Measurements from ENCODE around the gene NOL9. TPM values are rescaled to one million over a fixed set of nuclear protein-coding genes. Genes with fewer than 3 reads are reported as not detected.

The NOL9 gene
- 23.2 and 46.2 TPM in 2 replicates for total RNA-seq

DNA sequence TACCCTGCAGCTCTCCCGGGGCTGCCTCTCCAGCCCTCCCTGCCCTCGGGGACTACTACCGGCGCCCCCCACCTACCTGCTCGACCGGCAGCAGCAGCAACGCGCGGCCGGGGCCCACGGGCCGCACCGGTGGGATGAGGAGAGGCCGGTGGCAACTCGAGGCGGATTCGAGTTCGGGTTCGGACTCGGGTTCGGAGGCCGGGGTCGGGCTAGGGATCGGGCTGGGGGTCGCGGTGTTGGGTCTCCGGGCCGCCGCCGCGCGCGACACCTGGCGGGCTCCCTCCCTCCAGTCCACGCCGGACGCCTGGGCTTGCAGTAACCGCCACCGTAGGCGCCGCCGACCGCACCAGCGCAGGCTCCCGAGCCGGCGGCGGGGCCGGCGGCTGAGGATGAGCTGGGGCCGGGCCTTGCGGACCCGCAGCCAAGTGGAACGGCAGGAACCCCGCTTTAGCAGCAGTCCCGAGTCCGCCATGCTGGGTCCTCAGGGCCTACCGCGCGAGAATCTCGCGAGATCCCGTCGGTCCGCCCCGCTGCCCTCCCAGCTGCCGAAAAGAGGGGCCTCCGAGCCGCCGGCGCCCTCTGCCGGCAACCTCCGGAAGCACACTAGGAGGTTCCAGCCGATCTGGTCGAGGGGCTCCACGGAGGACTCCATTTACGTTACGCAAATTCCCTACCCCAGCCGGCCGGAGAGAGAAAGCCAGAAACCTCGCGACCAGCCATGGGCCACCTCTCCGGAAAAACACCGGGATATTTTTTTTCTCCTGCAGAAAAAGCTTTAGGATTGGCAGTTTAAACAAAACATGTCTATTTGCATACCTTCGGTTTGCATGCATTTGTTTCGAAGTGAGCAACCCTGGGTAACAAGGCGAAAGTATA is at the start of gene NOL9:
TSS of gene NOL9 (minus strand) at position 483 of the 876 bp plus-strand sequence. CDS start at position 472, 11 bp downstream.

DNA sequence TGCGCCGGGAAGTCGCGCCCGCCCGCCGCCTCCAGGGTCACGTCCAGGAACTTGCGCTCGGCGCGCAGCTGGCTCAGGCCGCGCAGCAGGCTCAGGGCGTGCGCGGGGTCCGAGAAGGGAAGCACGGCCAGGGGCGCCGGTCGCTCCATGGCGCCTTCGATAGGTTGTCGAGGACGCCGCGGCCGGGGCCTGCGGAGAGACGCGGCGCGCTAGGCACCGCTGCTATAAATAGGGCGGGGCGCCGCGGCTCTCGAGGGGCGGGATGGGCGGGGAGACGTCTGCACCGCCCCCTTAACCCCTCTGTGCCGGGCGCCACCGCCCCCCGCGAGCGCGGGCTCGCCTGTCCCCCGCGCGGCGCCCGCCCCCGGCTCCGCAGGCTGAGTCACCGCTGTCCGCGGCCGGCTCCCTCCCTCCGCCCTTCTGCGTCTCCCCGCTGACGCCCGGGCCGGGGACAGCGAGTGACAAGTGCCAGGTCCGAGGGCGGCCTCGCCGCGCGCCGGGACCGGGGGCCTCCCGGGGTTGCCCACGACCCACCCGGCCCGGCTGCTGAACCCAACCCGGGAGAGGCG is 48.4 kb upstream of the NOL9 start, which contains the start of gene KLHL21:
TSS of gene KLHL21 (minus strand) at position 201 of the 569 bp plus-strand sequence. CDS start at position 149, 52 bp downstream.

DNA sequence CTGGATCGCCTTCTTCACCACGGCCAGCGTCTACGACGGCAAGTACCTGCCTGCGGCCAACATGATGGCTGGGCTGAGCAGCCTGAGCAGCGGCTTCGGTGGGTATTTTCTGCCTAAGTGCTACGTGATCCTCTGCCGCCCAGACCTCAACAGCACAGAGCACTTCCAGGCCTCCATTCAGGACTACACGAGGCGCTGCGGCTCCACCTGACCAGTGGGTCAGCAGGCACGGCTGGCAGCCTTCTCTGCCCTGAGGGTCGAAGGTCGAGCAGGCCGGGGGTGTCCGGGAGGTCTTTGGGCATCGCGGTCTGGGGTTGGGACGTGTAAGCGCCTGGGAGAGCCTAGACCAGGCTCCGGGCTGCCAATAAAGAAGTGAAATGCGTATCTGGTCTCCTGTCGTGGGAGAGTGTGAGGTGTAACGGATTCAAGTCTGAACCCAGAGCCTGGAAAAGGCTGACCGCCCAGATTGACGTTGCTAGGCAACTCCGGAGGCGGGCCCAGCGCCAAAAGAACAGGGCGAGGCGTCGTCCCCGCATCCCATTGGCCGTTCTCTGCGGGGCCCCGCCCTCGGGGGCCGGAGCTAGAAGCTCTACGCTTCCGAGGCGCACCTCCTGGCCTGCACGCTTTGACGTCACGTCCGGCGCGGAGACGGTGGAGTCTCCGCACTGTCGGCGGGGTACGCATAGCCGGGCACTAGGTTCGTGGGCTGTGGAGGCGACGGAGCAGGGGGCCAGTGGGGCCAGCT is 25.2 kb upstream of the NOL9 start, which contains the start of gene ZBTB48:
TSS of gene ZBTB48 (plus strand) at position 621 of the 745 bp plus-strand sequence. CDS start 616 bp downstream, outside the sequence.

DNA sequence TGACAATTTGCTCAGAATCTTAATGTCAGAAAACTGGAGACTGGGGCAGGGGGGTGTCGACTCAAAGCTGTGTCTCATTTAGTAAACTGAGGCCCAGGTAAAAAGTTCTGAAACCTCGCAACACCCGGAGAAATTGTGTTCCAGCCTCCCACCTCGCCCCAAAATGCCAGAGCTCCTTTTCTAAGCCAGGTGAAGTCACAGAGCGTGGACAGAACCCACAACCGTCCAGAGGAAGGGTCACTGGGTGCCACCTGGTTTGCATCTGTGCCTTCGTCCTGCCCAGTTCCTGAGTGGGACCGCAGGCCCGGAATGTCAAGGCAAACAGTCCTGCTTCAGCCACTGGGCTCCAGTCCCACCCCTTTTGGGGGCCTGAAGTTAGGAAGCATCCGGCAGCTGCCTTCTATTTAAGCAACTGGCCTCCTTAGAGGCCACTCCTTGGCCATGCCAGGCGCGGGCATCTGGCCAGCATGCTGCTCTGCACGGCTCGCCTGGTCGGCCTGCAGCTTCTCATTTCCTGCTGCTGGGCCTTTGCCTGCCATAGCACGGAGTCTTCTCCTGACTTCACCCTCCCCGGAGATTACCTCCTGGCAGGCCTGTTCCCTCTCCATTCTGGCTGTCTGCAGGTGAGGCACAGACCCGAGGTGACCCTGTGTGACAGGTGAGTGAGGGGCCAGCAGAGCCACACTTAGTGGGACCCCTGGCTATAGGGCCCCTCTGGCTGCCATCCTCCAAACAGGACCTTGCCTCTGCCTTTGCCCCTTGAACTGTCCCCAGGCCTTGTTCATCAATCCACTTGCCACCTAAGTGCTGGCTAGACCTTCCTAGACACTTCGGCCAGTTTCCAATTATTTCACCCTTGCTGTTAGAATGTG is 830 bp upstream of the NOL9 start, which contains the start of gene TAS1R1:
TSS of gene TAS1R1 (plus strand) at position 401 of the 872 bp plus-strand sequence. CDS start at position 468, 67 bp downstream.

DNA sequence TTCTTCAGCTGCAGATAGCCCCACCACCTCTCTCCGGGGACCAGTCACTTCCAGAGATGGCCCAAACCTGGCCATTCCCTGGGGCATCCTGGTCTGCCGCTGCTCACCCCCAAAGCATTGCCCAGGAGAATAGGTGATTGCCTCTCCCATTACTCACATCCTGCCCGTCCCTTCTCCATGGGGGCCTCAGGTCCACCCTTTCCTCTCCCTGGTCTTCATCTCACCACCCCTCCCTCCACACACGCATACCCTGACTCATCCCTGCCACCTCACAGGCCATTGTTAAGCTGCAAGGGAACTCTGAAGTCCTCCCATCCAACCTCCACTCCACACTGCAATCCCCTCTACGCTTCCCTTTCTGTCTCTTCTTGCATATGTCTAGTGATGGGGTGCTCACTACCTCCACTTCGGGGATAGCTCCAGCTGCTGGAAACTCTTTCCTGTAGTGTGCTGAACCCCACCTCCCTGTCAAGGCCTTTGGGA is 62.8 kb downstream of the NOL9 start, which contains the start of gene PLEKHG5:
TSS of gene PLEKHG5 (minus strand) at position 188 of the 483 bp plus-strand sequence. CDS start 14,096 bp downstream, outside the sequence.

Small RNA genes within 50 kb of the gene (small RNA-seq; reads per million reads assigned to genes)
- gene RNU6-731P (ENCODE audit: low replicate concordance), result not detected

Other genes with a start within 250 kb of the NOL9 start
- gene ACOT7, start 160.7 kb downstream of the NOL9 start, total RNA-seq, result 56.1 and 57.3 TPM in 2 replicates
- 0.14 and 0.22 TPM in 2 replicates for gene HES2, start 134.6 kb downstream of the NOL9 start, total RNA-seq
- under 0.01 TPM in 1 of 2 replicates, not detected in the other for gene ESPN, start 129.7 kb downstream of the NOL9 start, total RNA-seq
- gene TNFRSF25, start 88.3 kb downstream of the NOL9 start, total RNA-seq, result 1.4 and 1.5 TPM in 2 replicates
- gene PLEKHG5, start 62.8 kb downstream of the NOL9 start, total RNA-seq, result 2.8 and 7.2 TPM in 2 replicates
- under 0.01 and 0.14 TPM in 2 replicates for gene TAS1R1, start 794 bp upstream of the NOL9 start, total RNA-seq
- gene ZBTB48, start 25.5 kb upstream of the NOL9 start, total RNA-seq, result 11.5 and 14.4 TPM in 2 replicates
- 46.5 and 46.6 TPM in 2 replicates for gene KLHL21, start 48.4 kb upstream of the NOL9 start, total RNA-seq
- 12.0 and 12.5 TPM in 2 replicates for gene PHF13, start 59.2 kb upstream of the NOL9 start, total RNA-seq
- gene THAP3, start 70.4 kb upstream of the NOL9 start, total RNA-seq, result 11.5 and 16.4 TPM in 2 replicates
- gene DNAJC11, start 147.3 kb upstream of the NOL9 start, total RNA-seq, result 40.7 and 43.8 TPM in 2 replicates
- 38.5 and 49.7 TPM in 2 replicates for gene CAMTA1, start 230.9 kb upstream of the NOL9 start, total RNA-seq